GM12873 (cell line): ENCODE data around the gene BMPR2.

Source experiments
- CTCF ChIP-seq: IDR thresholded peaks from 2 replicates; pipeline ENCODE4 v1.5.1; 2012; ENCODE audit warnings: low read depth, mild to moderate bottlenecking, moderate library complexity, low read length, control low read depth; ENCODE audit not compliant: insufficient read depth; ENCODE audit errors: missing control alignments

Gene BMPR2

GRCh38 chr2:202588647-202589581 lies 212.8 kb downstream of the BMPR2 start:
- peak; percentile 96 for TF ChIP-seq CTCF

GRCh38 chr2:202589582-202589949 lies 213.4 kb downstream of the BMPR2 start:
- TF ChIP-seq CTCF: no peak

GRCh38 chr2:202592566-202592965 lies 216.4 kb downstream of the BMPR2 start:
- no peak for TF ChIP-seq CTCF

GRCh38 chr2:202599105-202599504 lies 223.0 kb downstream of the BMPR2 start:
- TF ChIP-seq CTCF: no peak

- TF ChIP-seq CTCF: no peak
Measured at GRCh38 chr2:202599911-202600310, 223.8 kb downstream of the BMPR2 start.

GRCh38 chr2:202604699-202605098 lies 228.6 kb downstream of the BMPR2 start:
- TF ChIP-seq CTCF: no peak

- TF ChIP-seq CTCF: no peak
Measured at GRCh38 chr2:202605174-202605573, 229.0 kb downstream of the BMPR2 start.
